ENCODE results near the gene RBM33. TPM values are rescaled to one million over a fixed set of nuclear protein-coding genes. Genes with fewer than 3 reads are reported as not detected.

RBM33 gene
- total RNA-seq, 1 experiment from 2014 or later, result 61.1 TPM

DNA sequence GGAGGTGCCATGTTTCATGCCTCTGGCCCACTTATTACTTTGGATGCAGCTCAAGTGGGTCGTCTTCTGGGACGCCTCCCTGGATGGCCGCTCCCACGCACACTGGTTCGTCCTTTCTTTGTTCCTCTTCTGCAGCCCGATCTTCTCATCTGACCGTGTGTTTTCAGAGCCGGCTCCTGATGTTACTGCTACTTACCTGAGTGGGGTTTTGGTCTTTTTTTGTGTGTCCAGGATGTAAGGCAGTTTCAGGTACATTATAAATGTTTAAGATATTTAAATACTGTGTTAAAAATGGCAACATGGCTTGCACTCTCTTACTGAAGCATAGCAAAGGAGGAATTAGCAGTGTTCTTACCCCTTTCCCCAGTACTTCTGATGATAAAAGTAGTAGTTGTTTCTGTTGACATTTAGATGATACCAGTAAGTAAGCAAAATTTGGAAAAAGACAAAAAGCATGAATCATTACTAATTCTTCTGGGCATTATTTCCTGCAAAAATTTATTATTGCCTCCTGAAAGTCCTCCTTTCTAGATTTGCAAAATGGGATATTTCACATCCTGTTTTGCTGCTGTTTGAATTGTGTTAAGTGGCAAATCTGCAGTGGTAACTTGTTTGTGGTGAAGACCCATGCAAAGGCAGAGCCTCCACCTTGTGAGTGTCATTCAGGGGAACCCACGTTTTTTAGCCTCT is 108.4 kb downstream of the RBM33 start:
- CTCF ChIA-PET, result no interaction called here

DNA sequence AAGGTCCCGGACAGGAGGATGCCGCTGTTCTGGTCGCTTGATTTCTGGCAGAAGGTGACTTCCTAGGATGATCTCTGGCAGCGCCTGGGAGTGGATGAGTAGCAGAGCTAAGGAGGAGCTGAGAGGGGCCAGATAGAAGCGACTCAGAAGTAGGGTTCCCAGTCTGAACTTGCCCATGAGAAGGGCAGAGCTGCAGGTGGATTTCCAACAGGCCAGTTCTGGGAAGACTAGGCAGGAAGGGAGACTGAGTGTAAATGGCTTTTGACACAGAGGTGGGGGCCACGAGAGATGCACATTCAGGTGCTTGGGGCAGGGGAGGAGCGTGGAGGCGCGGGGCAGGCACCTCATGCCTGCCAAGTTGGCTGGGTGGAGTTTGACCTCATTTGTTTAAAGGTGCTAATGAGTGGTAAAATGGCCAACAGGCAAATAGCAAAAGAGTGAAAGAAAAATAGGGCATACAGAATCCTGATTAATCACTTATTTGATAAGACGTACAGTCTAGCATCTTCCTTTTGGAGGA is 109.0 kb downstream of the RBM33 start:
- Histone ChIP-seq H3K9me3 (ENCODE audit: control insufficient read depth, insufficient read depth, low read depth, low read length) (no peaks in the 10 kb centered on the region), H3K27me3 (ENCODE audit: control insufficient read depth, insufficient read depth, low read length) (no peaks in the 10 kb centered on the region), H3K4me1 (ENCODE audit: control insufficient read depth, insufficient read depth, low read length) (no peaks in the 10 kb centered on the region; the same call in 1 of the 2 replicates), H3K27ac (ENCODE audit: low read length) (no peak overlapping the region), H3K4me3 (ENCODE audit: low read depth in 2 of 2, low read length in 2 of 2) (no peak overlapping the region), H3K36me3 (ENCODE audit: control insufficient read depth, insufficient read depth, low read length) (no peaks in the 10 kb centered on the region)
- TF ChIP-seq, protein P1, sequence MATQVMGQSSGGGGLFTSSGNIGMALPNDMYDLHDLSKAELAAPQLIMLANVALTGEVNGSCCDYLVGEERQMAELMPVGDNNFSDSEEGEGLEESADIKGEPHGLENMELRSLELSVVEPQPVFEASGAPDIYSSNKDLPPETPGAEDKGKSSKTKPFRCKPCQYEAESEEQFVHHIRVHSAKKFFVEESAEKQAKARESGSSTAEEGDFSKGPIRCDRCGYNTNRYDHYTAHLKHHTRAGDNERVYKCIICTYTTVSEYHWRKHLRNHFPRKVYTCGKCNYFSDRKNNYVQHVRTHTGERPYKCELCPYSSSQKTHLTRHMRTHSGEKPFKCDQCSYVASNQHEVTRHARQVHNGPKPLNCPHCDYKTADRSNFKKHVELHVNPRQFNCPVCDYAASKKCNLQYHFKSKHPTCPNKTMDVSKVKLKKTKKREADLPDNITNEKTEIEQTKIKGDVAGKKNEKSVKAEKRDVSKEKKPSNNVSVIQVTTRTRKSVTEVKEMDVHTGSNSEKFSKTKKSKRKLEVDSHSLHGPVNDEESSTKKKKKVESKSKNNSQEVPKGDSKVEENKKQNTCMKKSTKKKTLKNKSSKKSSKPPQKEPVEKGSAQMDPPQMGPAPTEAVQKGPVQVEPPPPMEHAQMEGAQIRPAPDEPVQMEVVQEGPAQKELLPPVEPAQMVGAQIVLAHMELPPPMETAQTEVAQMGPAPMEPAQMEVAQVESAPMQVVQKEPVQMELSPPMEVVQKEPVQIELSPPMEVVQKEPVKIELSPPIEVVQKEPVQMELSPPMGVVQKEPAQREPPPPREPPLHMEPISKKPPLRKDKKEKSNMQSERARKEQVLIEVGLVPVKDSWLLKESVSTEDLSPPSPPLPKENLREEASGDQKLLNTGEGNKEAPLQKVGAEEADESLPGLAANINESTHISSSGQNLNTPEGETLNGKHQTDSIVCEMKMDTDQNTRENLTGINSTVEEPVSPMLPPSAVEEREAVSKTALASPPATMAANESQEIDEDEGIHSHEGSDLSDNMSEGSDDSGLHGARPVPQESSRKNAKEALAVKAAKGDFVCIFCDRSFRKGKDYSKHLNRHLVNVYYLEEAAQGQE (IDR thresholded peaks at IDR 0.05; ENCODE audit: insufficient read depth in 1 of 2, low read depth in 2 of 2, low read length in 1 of 2), result no peak
- no peak for TF ChIP-seq SIN3A (IDR thresholded peaks at IDR 0.05; ENCODE audit: borderline replicate concordance, insufficient read depth, low read depth, low read length)
- POLR2A ChIA-PET, result no interaction called here
- no TSS peak for BruUV-seq (replicated peaks)
- in situ Hi-C loops (cut with HindIII; ENCODE audit: low pct_unique_long_range_greater_than_20kb, low sequenced_read_pairs), result no loop called here
- ATAC-seq, result no peak
- CTCF ChIA-PET, result no interaction called here
- intact Hi-C loops (cut with micrococcal nuclease; ENCODE audit: unreplicated experiment), result no loop called here
- no peak for DNase-seq (ENCODE audit: low read depth, low spot score)

More for the DNA sequence above, 108.4 kb downstream of the RBM33 start:
- TF ChIP-seq, protein P2, sequence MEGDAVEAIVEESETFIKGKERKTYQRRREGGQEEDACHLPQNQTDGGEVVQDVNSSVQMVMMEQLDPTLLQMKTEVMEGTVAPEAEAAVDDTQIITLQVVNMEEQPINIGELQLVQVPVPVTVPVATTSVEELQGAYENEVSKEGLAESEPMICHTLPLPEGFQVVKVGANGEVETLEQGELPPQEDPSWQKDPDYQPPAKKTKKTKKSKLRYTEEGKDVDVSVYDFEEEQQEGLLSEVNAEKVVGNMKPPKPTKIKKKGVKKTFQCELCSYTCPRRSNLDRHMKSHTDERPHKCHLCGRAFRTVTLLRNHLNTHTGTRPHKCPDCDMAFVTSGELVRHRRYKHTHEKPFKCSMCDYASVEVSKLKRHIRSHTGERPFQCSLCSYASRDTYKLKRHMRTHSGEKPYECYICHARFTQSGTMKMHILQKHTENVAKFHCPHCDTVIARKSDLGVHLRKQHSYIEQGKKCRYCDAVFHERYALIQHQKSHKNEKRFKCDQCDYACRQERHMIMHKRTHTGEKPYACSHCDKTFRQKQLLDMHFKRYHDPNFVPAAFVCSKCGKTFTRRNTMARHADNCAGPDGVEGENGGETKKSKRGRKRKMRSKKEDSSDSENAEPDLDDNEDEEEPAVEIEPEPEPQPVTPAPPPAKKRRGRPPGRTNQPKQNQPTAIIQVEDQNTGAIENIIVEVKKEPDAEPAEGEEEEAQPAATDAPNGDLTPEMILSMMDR (IDR thresholded peaks at IDR 0.05), result no peak
- TF ChIP-seq SIN3A (IDR thresholded peaks at IDR 0.05; ENCODE audit: borderline replicate concordance, insufficient read depth, low read depth, low read length), result no peak
- no peak for TF ChIP-seq POLR2AphosphoS5 (IDR thresholded peaks at IDR 0.05; ENCODE audit: low read depth, low read length)
- TF ChIP-seq, protein P1 (IDR thresholded peaks at IDR 0.05; ENCODE audit: insufficient read depth in 1 of 2, low read depth in 2 of 2, low read length in 1 of 2), result no peak
- TF ChIP-seq TCF7L2 (IDR thresholded peaks at IDR 0.05; ENCODE audit: low read depth, low read length), result no peak
- DNase-seq (ENCODE audit: low read depth, low spot score) (no peak), ATAC-seq (no peak)
- Histone ChIP-seq H3K27ac (ENCODE audit: low read length) (no peak overlapping the region), H3K9me3 (ENCODE audit: control insufficient read depth, insufficient read depth, low read depth, low read length) (no peaks in the 10 kb centered on the region), H3K4me3 (ENCODE audit: low read depth in 2 of 2, low read length in 2 of 2) (no peak overlapping the region), H3K36me3 (ENCODE audit: control insufficient read depth, insufficient read depth, low read length) (no peaks in the 10 kb centered on the region), H3K4me1 (ENCODE audit: control insufficient read depth, insufficient read depth, low read length) (no peaks in the 10 kb centered on the region; the same call in 1 of the 2 replicates), H3K27me3 (ENCODE audit: control insufficient read depth, insufficient read depth, low read length) (no peaks in the 10 kb centered on the region)
- intact Hi-C loops (cut with micrococcal nuclease; ENCODE audit: unreplicated experiment) (no loop called here), in situ Hi-C loops (cut with HindIII; ENCODE audit: low pct_unique_long_range_greater_than_20kb, low sequenced_read_pairs) (no loop called here)
- BruUV-seq (replicated peaks), result no TSS peak
- POLR2A ChIA-PET, result no interaction called here
